K562 (cell line): ENCODE results near the gene TIMP1. TPM values are rescaled to one million over a fixed set of nuclear protein-coding genes. Genes with fewer than 3 reads are reported as not detected.
A peak's percentile ranks its signal among the peaks of the same experiment; 100 is the strongest.

ENCODE experiments used
- CTCF ChIP-seq, 3 experiments: IDR thresholded peaks in 2 of 3; conservative IDR thresholded peaks in 1 of 3; 2 replicates each; pipeline ENCODE4 v1.5.1; 2011 to 2012; ENCODE audit warnings: low read length in 3 of 3, mild to moderate bottlenecking in 3 of 3, control low read depth in 2 of 3, improper control_type of control experiment in 1 of 3, inconsistent platforms in 1 of 3, low read depth in 1 of 3, mixed read lengths in 1 of 3, moderate library complexity in 1 of 3; ENCODE audit not compliant: insufficient read depth in 2 of 3
- JUN ChIP-seq, 2 experiments: sonication (generic) in 1 of 2; formaldehyde crosslinking in 1 of 2; IDR thresholded peaks; 2 replicates each; pipeline versions ENCODE4 v1.6.1 to v1.8.0; 2012 to 2022; ENCODE audit warnings: borderline replicate concordance in 2 of 2, mild to moderate bottlenecking in 2 of 2, improper control_type of control experiment in 1 of 2, low read depth in 1 of 2, low read length in 1 of 2, missing genetic modification reagents in 1 of 2
- KLF16 ChIP-seq: IDR thresholded peaks from 2 replicates; pipeline ENCODE4 v1.6.1; 2016; ENCODE audit warnings: antibody characterized with exemption
- LARP7 ChIP-seq: fragments of 450-650 bp; IDR thresholded peaks from 2 replicates; pipeline ENCODE4 v1.6.1; 2016
- REST ChIP-seq, 2 experiments: fragments of 450-650 bp; formaldehyde crosslinking in 1 of 2; IDR thresholded peaks; 2 replicates each; pipeline versions ENCODE4 v1.4.0 to v1.6.1; 2014 to 2020; ENCODE audit warnings: mild to moderate bottlenecking in 2 of 2, borderline replicate concordance in 1 of 2, low read depth in 1 of 2
- SRSF7 ChIP-seq: fragments of 200-400 bp; formaldehyde crosslinking; optimal IDR thresholded peaks from 2 replicates; pipeline ENCODE3; 2017; ENCODE audit warnings: mild to moderate bottlenecking, low read depth, low read length
- TAL1 ChIP-seq: fragments of 450-650 bp; IDR thresholded peaks from 2 replicates; pipeline ENCODE4 v1.6.1; 2016; ENCODE audit warnings: mild to moderate bottlenecking
- ZC3H8 ChIP-seq: fragments of 450-650 bp; IDR thresholded peaks from 2 replicates; pipeline ENCODE4 v1.6.1; 2017
- ZNF592 ChIP-seq: fragments of 450-650 bp; IDR thresholded peaks from 2 replicates; pipeline ENCODE4 v1.6.1; 2017; ENCODE audit warnings: antibody characterized with exemption, mild to moderate bottlenecking
- ZNF695 ChIP-seq: fragments of 450-650 bp; formaldehyde crosslinking; IDR thresholded peaks from 2 replicates; pipeline ENCODE4 v1.4.0; 2020; ENCODE audit warnings: mild to moderate bottlenecking, moderate library complexity
- ZSCAN32 ChIP-seq: fragments of 450-650 bp; formaldehyde crosslinking; IDR thresholded peaks from 2 replicates; pipeline ENCODE4 v1.4.0; 2020; ENCODE audit warnings: mild to moderate bottlenecking, moderate library complexity
- polyA plus RNA-seq, 8 experiments: library from polyadenylated mRNA; depleted of rRNA in 4 of 8; stranded (reverse) in 5 of 8; unstranded in 3 of 8; fragments of >200 nt; fragmentation: Nextera tagmentation in 2 of 8; fragmentation: Illumina TruSeq in 1 of 8; extraction: Ambion mirVana in 2 of 8; extraction: Trizol in 1 of 8; gene quantifications; 2 replicates each; pipeline versions ENCODE4 v1.2.1 to v1.2.3, GENCODE V29; 2011 to 2014; ENCODE audit warnings: inconsistent platforms in 1 of 8, missing spikeins in 1 of 8
- total RNA-seq, 7 experiments: library from RNA; depleted of rRNA in 6 of 7; stranded (reverse); fragments of >200 nt in 6 of 7; fragmentation: Illumina TruSeq in 2 of 7; extraction: Trizol in 2 of 7; gene quantifications; 2 replicates each; pipeline versions ENCODE4 v1.2.1 to v1.2.3, GENCODE V29; 2011 to 2021; ENCODE audit warnings: low replicate concordance in 1 of 7

The TIMP1 gene
- total and polyA plus RNA-seq, 9 of the 15 experiments (the other 6 are each of a cell fraction or from before 2014, with no cell fraction given) = 115 to 699 (median 273) TPM

- TF ChIP-seq ZNF592 = no peak
- no peak for TF ChIP-seq SRSF7
- TF ChIP-seq ZC3H8 = no peak
- TF ChIP-seq ZNF695 = no peak
- TF ChIP-seq JUN (IDR thresholded peaks at IDR 0.05; ENCODE audit: borderline replicate concordance, low read depth, low read length) = peak; percentile 79
- peak; percentile 98 for TF ChIP-seq JUN (CRISPR knock-in tag; IDR thresholded peaks at IDR 0.05; ENCODE audit: borderline replicate concordance)
- peak; percentile 23 to 41 (median 31); a peak in 3 of 6 replicates for TF ChIP-seq CTCF (IDR thresholded peaks at IDR 0.05 in 2 of 3, conservative IDR thresholded peaks at IDR 0.05 in 1 of 3; ENCODE audit: insufficient read depth in 2 of 3, low read depth in 1 of 3, low read length in 3 of 3)
- TF ChIP-seq KLF16 = no peak
- TF ChIP-seq REST (IDR thresholded peaks at IDR 0.05; ENCODE audit: borderline replicate concordance) = peak; percentile 100
- peak; percentile 100 for TF ChIP-seq REST (CRISPR knock-in tag; IDR thresholded peaks at IDR 0.05; ENCODE audit: low read depth)
- no peak for TF ChIP-seq TAL1
- no peak for TF ChIP-seq LARP7
- no peak for TF ChIP-seq ZSCAN32 (CRISPR knock-in tag)
Observed at GRCh38 chrX:47619486-47620302, 37.5 kb downstream of the TIMP1 start, which contains the start of gene SYN1 (continued).
